Common myeloid progenitor, CD34-positive (primary cell): ENCODE measurements around the gene METTL24.
"Not testable (repeated sequence)": the region's sequence is repeated elsewhere in the genome, so short reads cannot be mapped to it uniquely, and the experiment has no call there.

Experiments used
- CTCF ChIA-PET: fragments of 350-600 bp; sonication (Branson Sonifier 250); formaldehyde crosslinking; loops from one replicate; lab custom pipeline; 2021; ENCODE audit warnings: antibody characterized with exemption; lab: Charles Lee
- POLR2A ChIA-PET: fragments of 350-600 bp; sonication (Branson Sonifier 250); formaldehyde crosslinking; loops from one replicate; lab custom pipeline; 2021; ENCODE audit warnings: antibody characterized with exemption; lab: Charles Lee
- DNase-seq, 3 donors: peaks; one replicate each; pipeline versions ENCODE4 v3.0.0 to v3.0.0-alpha.2; 2013
- H3K27ac ChIP-seq, 2 experiments: 1 replicate in 1 of 2; 2 replicates in 1 of 2; pipeline ENCODE4 v1.7.0; 2013; ENCODE audit warnings: inconsistent platforms in 2 of 2, low read length in 2 of 2, mild to moderate bottlenecking in 2 of 2, low read depth in 1 of 2, moderate library complexity in 1 of 2; ENCODE audit not compliant: severe bottlenecking in 2 of 2, insufficient read depth in 1 of 2, poor library complexity in 1 of 2
- H3K27me3 ChIP-seq, 5 experiments: replicated peaks in 2 of 5; 1 replicate in 3 of 5; 2 replicates in 2 of 5; pipeline versions ENCODE4 v1.6.1 to v1.7.0; 2013; ENCODE audit warnings: low read length in 4 of 5, mild to moderate bottlenecking in 2 of 5, moderate library complexity in 2 of 5, inconsistent platforms in 1 of 5; ENCODE audit not compliant: insufficient read depth in 5 of 5, control insufficient read depth in 4 of 5
- H3K36me3 ChIP-seq, 4 experiments: 1 replicate in 2 of 4; 2 replicates in 2 of 4; pipeline versions ENCODE4 v1.6.1 to v1.7.0; 2013; ENCODE audit warnings: low read length in 3 of 4, control low read depth in 1 of 4, mild to moderate bottlenecking in 1 of 4; ENCODE audit not compliant: control insufficient read depth in 4 of 4, insufficient read depth in 4 of 4
- H3K4me1 ChIP-seq, 4 experiments: 1 replicate in 3 of 4; 2 replicates in 1 of 4; pipeline versions ENCODE4 v1.6.1 to v1.7.1; 2013; ENCODE audit warnings: low read length in 3 of 4, mild to moderate bottlenecking in 3 of 4, control low read depth in 1 of 4, inconsistent platforms in 1 of 4, moderate library complexity in 1 of 4; ENCODE audit not compliant: control insufficient read depth in 4 of 4, insufficient read depth in 4 of 4; ENCODE audit errors: control extremely low read depth in 1 of 4
- H3K4me3 ChIP-seq, 7 experiments: 1 replicate in 4 of 7; 2 replicates in 3 of 7; pipeline versions ENCODE4 v1.5.1 to v1.7.0; 2013; ENCODE audit warnings: mild to moderate bottlenecking in 7 of 7, low read length in 6 of 7, moderate library complexity in 6 of 7, inconsistent platforms in 2 of 7, low read depth in 2 of 7, control low read depth in 1 of 7; ENCODE audit not compliant: insufficient read depth in 4 of 7, control insufficient read depth in 1 of 7; ENCODE audit errors: extremely low read depth in 1 of 7
- H3K9me3 ChIP-seq, 5 experiments: 1 replicate in 4 of 5; 2 replicates in 1 of 5; pipeline versions ENCODE4 v1.6.1 to v1.7.1; 2013; ENCODE audit warnings: low read length in 4 of 5, mild to moderate bottlenecking in 2 of 5, inconsistent platforms in 1 of 5, low read depth in 1 of 5, moderate library complexity in 1 of 5; ENCODE audit not compliant: control insufficient read depth in 4 of 5, insufficient read depth in 2 of 5; ENCODE audit errors: control extremely low read depth in 1 of 5
- WGBS: methylation state at CpG from one replicate; pipeline ENCODE4 v1.1.5; 2013; ENCODE audit not compliant: insufficient coverage; 5-methylcytosine and 5-hydroxymethylcytosine counted together

Gene METTL24

DNA sequence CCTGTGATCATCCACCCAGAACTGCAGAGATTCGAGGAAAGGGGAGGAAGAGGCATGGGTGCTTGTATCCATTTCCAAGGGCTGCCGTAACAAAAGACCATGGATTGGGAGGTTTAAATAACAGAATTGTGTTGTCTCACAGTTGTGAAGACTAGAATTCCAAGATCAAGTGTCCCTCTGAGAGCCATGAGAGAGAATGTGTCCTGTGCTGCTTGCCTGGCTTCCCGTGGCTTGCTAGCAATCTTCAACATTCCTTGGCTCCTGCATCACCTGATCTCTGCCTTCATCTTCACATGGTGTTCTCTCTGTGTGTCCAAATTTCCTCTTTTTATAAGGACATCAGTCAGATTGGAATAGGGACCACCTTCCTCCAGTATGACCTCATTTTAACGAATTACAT lies 108.1 kb downstream of the METTL24 start:
- POLR2A ChIA-PET, result no interaction called here
- Histone ChIP-seq H3K27ac (no peak overlapping the region), H3K4me3 (no peak overlapping the region), H3K9me3 (peaks cover 0 to 6% (median 0%) of the 10 kb centered on the region in 5 experiments), H3K27me3 (no peaks in the 10 kb centered on the region), H3K4me1 (no peaks in the 10 kb centered on the region), H3K36me3 (peaks cover 0 to 2% (median 0%) of the 10 kb centered on the region in 4 experiments)
- DNase-seq, result no peak
- CTCF ChIA-PET, result no interaction called here
- WGBS, result 100% methylated on average over 1 of the region's 4 CpGs

- ChIA-PET POLR2A (no interaction called here), CTCF (no interaction called here)
- WGBS, result no CpG with 5 or more reads among the region's 3 CpGs
- DNase-seq, result no peak
- no peak overlapping the region for H3K27ac ChIP-seq
- no peaks in the 10 kb centered on the region for H3K9me3 ChIP-seq
- no peaks in the 10 kb centered on the region for H3K4me1 ChIP-seq
- H3K27me3 ChIP-seq, result peaks cover 0 to 2% (median 0%) of the 10 kb centered on the region in 5 experiments
- no peak overlapping the region for H3K4me3 ChIP-seq
- peaks cover 0 to 2% (median 0%) of the 10 kb centered on the region in 4 experiments for H3K36me3 ChIP-seq
These were observed 111.1 kb downstream of the METTL24 start for GRCh38 chr6:110246900-110247546.

DNA sequence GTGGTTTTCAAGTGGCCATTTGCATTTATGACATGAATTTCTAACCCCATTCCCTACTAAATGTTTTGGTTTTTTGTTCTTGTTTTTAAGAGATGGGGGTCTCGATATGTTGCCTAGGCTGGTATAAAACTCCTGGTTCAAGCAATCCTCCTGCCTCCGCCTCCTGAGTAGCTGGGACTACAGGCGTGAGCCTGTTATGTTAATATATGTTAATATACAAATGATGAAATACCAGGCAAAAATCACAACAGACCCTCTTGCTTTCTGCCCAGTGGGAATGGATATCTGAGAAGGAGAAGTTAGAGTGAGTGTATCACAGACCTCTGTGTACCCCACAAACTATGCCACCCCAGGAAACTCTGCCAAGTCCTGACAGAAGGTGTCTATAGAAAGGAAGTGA lies 111.8 kb downstream of the METTL24 start:
- Histone ChIP-seq H3K27ac (no peak overlapping the region), H3K4me1 (no peaks in the 10 kb centered on the region), H3K27me3 (peaks cover 0 to 2% (median 0%) of the 10 kb centered on the region in 5 experiments), H3K36me3 (peaks cover 0 to 2% (median 1%) of the 10 kb centered on the region in 4 experiments), H3K4me3 (no peak overlapping the region), H3K9me3 (no peaks in the 10 kb centered on the region)
- POLR2A ChIA-PET, result no interaction called here
- CTCF ChIA-PET, result no interaction called here
- no peak for DNase-seq
- no CpG with 5 or more reads among the region's 3 CpGs for WGBS

DNA sequence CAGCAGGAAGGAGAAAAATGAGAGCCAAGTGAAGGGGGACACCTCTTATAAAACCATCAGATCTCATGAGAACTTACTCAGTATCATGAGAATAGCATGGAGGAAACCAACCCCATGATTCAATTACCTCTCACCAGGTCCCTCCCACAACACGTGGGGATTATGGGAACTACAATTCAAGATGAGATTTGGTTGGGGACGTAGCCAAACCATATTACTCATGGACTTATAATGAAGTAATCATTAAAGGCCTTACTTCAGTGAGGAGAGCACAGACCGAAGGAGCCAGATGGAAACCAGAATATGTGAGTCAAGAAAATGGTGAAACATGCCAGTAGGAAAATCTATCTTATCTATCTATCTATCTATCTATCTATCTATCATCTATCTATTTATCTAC lies 113.5 kb downstream of the METTL24 start:
- H3K4me1 ChIP-seq, H3K9me3 ChIP-seq, H3K4me3 ChIP-seq, POLR2A ChIA-PET, CTCF ChIA-PET, DNase-seq, H3K36me3 ChIP-seq, H3K27ac ChIP-seq, H3K27me3 ChIP-seq: not testable (repeated sequence)
- WGBS, result 100% methylated on average over 1 of the region's 3 CpGs

DNA sequence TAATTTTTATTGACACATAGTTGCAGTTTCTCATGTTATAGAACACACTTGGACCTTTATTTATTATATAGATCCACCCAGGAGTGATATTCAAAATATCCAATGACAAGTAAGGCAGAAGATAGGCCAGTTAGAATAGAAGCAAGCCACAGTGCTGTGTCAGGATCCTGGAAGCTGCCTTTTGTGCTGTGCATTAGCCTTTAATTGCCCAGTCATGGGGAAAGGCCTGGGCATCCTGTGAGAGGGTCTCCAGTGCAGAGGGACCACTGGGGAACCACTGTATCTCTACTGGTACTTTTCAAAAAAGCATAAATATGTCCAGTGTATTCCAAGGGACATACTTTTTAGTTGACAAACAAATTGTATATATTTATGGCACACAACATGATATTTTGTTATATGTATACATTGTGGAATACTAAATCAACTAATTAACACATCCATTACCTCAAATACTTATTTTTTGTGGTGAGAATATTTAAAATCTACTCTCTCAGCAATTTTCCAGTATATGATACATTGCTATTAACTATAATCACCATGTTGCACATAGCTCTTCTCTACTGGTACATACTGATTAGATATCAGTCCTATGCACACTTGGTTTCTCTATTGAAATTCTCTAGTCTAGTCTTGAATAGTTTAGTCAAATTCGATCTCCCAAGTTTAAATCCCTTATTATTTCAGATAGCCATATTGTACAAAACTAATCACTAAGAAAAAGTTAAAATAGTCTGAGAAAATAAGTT lies 118.4 kb downstream of the METTL24 start:
- peaks cover 0 to under 1% (median 0%) of the 10 kb centered on the region in 5 experiments for H3K27me3 ChIP-seq
- peaks cover 0 to 4% (median 3%) of the 10 kb centered on the region in 4 experiments for H3K36me3 ChIP-seq
- peak in 1 of 3 donors; percentile 34 for DNase-seq
- no peak overlapping the region for H3K4me3 ChIP-seq
- H3K9me3 ChIP-seq, result peaks cover 0 to 2% (median 0%) of the 10 kb centered on the region in 5 experiments
- no CpG with 5 or more reads among the region's 1 CpG for WGBS
- CTCF ChIA-PET, result interaction anchor here (0.8 kb wide), 1 partner anchor 152 kb away, joined by 4 read pairs; no protein-coding TSS in a partner anchor
- H3K4me1 ChIP-seq, result no peaks in the 10 kb centered on the region
- H3K27ac ChIP-seq, result no peak overlapping the region
- POLR2A ChIA-PET, result no interaction called here

GRCh38 chr6:110236007-110236406 lies 122.1 kb downstream of the METTL24 start:
- H3K4me3 ChIP-seq, H3K36me3 ChIP-seq, H3K27ac ChIP-seq, CTCF ChIA-PET, H3K4me1 ChIP-seq, H3K27me3 ChIP-seq, H3K9me3 ChIP-seq, DNase-seq: not testable (repeated sequence)
- POLR2A ChIA-PET, result interaction anchor here (0.7 kb wide), 1 partner anchor 1880 kb away, joined by 3 read pairs; no protein-coding TSS in a partner anchor
- no CpG with 5 or more reads among the region's 1 CpG for WGBS
